Cardiac muscle cell (in vitro differentiated cells and primary cell): ENCODE results near the gene FAM236C. TPM values are rescaled to one million over a fixed set of nuclear protein-coding genes. Genes with fewer than 3 reads are reported as not detected.
"Not testable (repeated sequence)": the region's sequence is repeated elsewhere in the genome, so short reads cannot be mapped to it uniquely, and the experiment has no call there.

Experiments
- DNase-seq, 2 donors: peaks; one replicate each; pipeline versions ENCODE4 v3.0.0 to v3.0.0-alpha.2; 2010 to 2017; ENCODE audit warnings: low read depth in 1 of 2, low spot score in 1 of 2
- H3K27ac ChIP-seq: fragments of 200-600 bp; sonication (generic); 2 replicates; pipeline ENCODE4 v1.5.1; 2016
- H3K27me3 ChIP-seq: fragments of 200-600 bp; sonication (generic); 2 replicates; pipeline ENCODE4 v1.6.0; 2016; ENCODE audit warnings: control low read depth
- H3K36me3 ChIP-seq: fragments of 200-600 bp; sonication (generic); 2 replicates; pipeline ENCODE4 v1.5.1; 2016; ENCODE audit warnings: control low read depth
- H3K4me1 ChIP-seq: fragments of 200-600 bp; sonication (generic); 2 replicates; pipeline ENCODE4 v1.8.1; 2017; ENCODE audit warnings: low read depth, mild to moderate bottlenecking, mixed run types
- H3K4me3 ChIP-seq: fragments of 200-600 bp; sonication (generic); 2 replicates; pipeline ENCODE4 v1.5.1; 2016; ENCODE audit warnings: mild to moderate bottlenecking
- H3K9me3 ChIP-seq: fragments of 200-600 bp; sonication (generic); 2 replicates; pipeline ENCODE4 v1.5.1; 2017; ENCODE audit warnings: low read depth, mild to moderate bottlenecking, control low read depth
- polyA plus RNA-seq: library from polyadenylated mRNA; unstranded; fragments of >200 nt; fragmentation: Nextera tagmentation; extraction: Ambion mirVana; gene quantifications from 2 replicates; pipeline ENCODE4 v1.2.1, GENCODE V29; 2016
- total RNA-seq: library from RNA; depleted of rRNA; stranded (reverse); fragments of >200 nt; gene quantifications from 2 replicates; pipeline ENCODE4 v1.2.3, GENCODE V29; 2016

The FAM236C gene
- not detected in 2 replicates for total RNA-seq
- polyA plus RNA-seq: not detected in 2 replicates

DNA sequence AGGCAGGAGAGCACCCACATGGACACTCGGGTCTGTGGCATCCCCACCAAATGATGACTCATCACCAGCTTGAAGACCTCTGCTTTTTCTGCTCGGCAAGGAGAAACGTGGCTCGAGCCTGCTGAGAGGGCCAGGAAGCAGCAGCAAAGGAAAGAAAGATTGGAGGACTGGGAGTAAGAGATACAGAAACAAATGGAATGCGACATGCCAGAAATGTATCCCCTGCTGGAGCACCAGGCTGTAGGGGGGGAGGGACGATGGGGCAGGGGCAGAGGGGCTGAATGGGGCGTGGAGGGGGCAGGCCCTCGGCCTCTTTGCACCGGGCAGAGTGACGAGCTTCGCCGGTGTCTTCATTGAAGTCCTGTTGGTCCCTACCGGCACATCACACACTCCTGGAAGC, at the start of gene FAM236C:
TSS of gene FAM236C (plus strand) at position 301 of the 400 bp plus-strand sequence. CDS start 100 bp downstream, outside the sequence.
- H3K9me3 ChIP-seq, H3K4me3 ChIP-seq, DNase-seq, H3K36me3 ChIP-seq, H3K27me3 ChIP-seq, H3K4me1 ChIP-seq, H3K27ac ChIP-seq: not testable (repeated sequence)

DNA sequence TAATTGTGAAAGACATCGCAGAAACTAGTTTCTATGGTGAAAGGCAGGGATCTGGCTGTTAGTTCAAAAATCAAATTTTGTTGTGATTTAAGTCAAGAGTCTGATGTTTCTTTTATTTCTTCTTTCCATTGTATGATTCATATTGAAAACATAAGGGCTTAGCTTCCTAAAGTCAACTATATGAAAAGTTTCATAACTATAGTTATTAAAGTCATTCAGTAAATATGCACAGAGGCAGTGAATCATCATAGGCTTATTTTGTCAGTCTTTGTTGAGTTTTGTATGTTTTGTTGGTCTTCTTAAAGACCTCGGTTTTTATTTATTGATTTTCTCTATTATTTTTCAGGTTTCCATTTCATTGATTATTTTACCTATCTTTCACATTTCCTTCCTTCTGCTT, 29.5 kb upstream of the FAM236C start:
- not testable (repeated sequence) for H3K27ac ChIP-seq, H3K4me3 ChIP-seq, H3K36me3 ChIP-seq, H3K4me1 ChIP-seq, H3K27me3 ChIP-seq, H3K9me3 ChIP-seq, DNase-seq

DNA sequence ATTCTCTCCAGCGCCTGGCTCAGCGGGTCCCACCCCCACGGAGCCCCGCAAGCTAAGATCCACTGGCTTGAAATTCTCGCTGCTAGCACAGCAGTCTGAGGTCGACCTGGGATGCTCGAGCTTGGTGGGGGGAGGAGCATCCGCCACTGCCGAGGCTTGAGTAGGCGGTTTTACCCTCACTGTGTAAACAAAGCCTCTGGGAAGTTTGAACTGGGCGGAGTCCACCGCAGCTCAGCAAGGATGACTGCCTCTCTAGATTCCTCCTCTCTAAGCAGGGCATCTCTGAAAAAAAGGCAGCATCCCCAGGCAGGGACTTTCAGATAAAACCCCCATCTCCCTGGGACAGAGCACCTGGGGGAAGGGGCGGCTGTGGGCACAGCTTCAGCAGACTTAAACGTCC, 22.7 kb upstream of the FAM236C start:
- not testable (repeated sequence) for H3K36me3 ChIP-seq, H3K9me3 ChIP-seq, H3K27me3 ChIP-seq

DNA sequence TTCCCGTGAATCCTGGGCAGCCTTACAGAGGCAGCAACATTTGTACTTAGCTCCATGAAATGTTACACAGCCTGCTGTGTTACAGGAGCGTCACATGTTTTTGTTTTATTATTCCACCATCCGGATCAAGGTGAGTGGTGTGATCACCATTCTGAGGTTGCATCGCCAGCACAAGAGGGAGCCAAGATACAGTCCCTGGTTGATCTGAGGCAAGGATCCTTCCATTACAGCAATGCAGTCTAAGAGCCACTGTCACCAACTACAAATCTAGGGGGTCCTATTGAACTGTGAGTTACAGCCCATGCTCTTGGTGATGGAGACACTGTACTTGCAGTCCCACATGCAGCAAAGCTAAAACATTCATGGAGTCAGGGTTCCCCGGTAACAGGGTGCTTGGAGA, 3.7 kb downstream of the FAM236C start:
- H3K27me3 ChIP-seq: not testable (repeated sequence)

More for the DNA sequence above, 22.7 kb upstream of the FAM236C start:
- H3K4me3 ChIP-seq, H3K27ac ChIP-seq, DNase-seq, H3K4me1 ChIP-seq: not testable (repeated sequence)

DNA sequence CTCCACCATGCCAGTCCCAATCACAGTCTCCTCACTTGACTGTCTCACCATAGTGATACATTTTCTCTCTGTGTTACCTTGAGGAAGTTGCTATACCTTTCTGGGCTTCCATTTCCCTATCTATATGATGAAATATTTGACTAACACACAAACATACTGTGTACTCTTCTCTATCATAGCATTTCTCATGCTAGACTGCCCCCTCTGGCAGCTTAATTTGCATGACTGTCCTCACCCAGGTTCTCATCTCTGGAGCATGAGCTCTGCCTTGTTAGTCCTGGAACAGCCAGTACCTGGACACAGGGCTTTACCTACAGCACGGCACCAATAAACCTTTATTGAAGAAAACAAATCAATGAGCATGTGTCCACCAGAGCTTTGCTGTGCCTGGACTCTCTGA, 19.9 kb downstream of the FAM236C start:
- not testable (repeated sequence) for H3K27me3 ChIP-seq, DNase-seq, H3K36me3 ChIP-seq, H3K9me3 ChIP-seq, H3K4me1 ChIP-seq, H3K4me3 ChIP-seq, H3K27ac ChIP-seq

More for the DNA sequence above, 3.7 kb downstream of the FAM236C start:
- not testable (repeated sequence) for H3K36me3 ChIP-seq, H3K4me3 ChIP-seq, H3K27ac ChIP-seq, DNase-seq, H3K9me3 ChIP-seq, H3K4me1 ChIP-seq

DNA sequence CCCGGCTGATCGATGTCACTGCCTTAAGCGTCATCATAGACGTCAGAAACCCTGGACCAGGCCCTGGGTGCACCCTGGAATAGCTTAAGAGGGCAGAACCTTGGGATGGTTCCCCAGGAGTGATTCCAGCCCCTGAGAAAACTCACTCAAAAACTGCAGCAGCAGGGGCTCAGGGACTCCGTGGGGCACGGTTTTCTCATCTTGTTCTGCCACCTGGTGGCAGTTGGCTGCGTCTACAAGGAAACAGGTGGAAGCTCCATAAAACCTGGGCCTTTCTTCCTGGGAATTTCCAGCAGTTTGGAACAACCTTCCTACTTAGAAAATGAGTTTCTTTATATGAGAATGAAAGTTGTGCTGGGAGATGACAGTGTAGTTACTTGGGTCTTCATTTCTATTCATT, 24.0 kb downstream of the FAM236C start:
- not testable (repeated sequence) for H3K9me3 ChIP-seq, H3K4me3 ChIP-seq, H3K27ac ChIP-seq, DNase-seq, H3K36me3 ChIP-seq, H3K27me3 ChIP-seq, H3K4me1 ChIP-seq

DNA sequence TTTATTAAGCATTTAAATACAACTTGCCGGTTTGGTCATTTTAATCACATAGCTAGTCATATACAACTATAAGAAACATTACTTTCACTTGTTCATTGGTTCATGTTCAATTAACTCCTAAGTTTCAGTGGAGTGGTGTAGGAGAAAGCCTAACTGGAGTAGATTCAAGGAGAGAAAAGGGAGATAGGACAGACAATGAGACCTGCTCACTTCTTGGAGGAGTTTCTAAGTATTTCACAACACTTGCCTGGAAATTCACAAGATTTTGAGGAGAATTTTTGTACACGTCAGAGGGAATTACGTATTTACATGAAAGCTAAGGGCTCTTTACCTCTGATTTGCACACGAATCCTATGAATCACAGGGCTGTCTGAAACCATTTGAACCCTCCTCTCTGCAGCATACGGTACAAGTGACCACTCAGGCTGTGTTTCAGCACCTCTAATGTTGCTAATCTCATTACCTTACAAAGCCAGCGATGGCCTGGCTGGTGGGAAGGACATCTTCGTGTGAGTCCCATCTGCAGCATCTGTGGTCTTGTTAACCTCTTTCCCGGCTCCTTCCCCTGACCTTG, 24.6 kb downstream of the FAM236C start:
- not testable (repeated sequence) for H3K27me3 ChIP-seq, H3K36me3 ChIP-seq, DNase-seq, H3K4me3 ChIP-seq, H3K9me3 ChIP-seq, H3K4me1 ChIP-seq, H3K27ac ChIP-seq

DNA sequence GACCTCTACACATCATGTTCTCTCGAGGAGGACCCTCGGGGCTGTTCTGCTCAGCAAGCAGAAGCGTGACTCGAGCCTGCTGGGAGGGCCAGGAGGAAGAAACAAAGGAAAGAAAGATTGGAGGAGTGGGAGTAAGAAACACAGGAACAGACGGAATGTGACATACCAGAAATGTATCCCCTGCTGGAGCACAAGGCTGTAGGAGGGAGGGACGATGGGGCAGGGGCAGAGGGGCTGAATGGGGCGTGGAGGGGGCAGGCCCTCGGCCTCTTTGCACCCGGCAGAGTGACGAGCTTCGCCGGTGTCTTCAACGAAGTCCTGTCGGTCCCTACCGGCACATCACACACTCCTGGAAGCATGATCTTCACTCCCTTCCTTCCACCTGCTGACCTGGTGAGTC, 25.5 kb downstream of the FAM236C start, which contains the start of gene FAM236A:
TSS of gene FAM236A (plus strand) at position 301 of the 400 bp plus-strand sequence. CDS start at position 358, 57 bp downstream.
- not testable (repeated sequence) for H3K36me3 ChIP-seq, H3K27me3 ChIP-seq, H3K4me3 ChIP-seq, H3K27ac ChIP-seq, DNase-seq, H3K9me3 ChIP-seq, H3K4me1 ChIP-seq

DNA sequence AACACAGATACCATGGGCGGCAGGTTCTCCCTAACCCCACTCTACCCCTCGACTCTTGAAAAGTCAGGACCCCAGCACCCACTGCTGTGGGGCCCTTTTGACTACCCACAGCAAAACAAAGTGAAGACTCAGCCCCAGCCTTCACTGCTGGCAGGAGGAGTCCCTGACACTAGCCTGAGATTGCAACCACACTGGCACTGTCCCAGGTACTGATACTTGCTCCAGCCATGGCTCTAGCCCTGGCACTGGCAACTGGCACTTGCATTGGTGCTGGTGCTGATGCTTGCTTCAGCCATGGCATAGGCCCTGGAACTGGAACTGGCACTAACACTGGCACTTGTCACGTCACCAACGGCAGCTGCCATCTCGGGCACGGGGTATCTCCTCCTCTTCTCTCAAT, 29.9 kb downstream of the FAM236C start:
- DNase-seq: not testable (repeated sequence)

DNA sequence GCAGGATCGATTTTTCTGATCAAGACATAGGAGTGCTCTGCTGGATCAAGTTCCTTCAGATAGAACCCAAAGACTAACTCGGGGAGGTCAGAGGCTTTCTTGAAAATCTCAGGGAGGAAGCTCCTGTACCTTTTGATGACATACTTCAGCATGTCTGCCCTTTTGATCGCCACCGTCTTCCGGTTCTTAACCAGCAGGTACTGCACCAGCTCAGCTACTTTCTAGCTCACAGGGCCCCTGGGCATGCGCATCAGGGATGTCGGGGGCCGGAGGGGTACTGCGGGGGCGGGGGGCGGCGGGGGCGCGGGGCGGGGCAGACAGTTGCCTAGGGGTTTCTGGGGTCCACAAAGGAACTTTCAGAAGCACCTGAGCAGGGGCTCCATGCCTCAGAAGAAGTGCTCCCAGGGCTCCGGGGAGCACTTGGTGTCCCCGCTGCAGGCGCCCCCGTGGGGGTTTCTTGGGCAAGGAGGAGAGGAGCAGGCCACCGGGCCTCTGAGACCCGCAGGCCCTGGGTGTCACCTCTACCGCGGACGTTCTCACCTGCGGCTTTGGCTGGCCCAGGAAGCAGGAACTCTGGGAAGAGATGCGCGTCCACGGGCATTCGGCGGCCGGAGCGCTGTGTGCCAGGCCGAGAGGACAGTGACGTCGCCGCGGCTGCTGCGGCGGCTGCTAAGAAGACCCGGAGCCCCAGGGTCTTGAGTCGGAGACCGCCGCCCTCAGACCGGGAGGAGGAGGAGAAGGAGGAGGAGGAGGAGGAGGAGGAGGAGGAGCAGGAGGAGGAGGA, 30.8 kb downstream of the FAM236C start:
- H3K9me3 ChIP-seq, DNase-seq, H3K4me3 ChIP-seq: not testable (repeated sequence)

More for the DNA sequence above, 29.9 kb downstream of the FAM236C start:
- H3K27me3 ChIP-seq, H3K36me3 ChIP-seq, H3K9me3 ChIP-seq, H3K27ac ChIP-seq, H3K4me3 ChIP-seq, H3K4me1 ChIP-seq: not testable (repeated sequence)

DNA sequence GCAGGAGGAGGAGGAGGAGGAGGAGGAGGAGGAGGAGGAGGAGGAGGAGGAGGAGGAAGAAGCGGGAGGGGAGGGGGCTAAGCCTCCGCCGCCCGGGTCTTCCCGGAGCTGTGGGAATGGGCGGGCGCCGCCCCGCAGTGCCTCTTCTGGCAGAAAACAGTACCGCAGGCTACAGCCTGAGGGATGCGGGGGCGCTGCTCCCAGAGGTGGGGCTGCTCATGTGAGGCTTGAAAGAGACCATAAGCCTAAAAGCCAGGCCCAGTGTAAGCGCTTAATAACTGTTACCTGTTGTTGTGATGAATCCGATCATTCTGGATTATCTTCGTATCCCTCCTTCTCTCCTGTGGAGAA, 31.4 kb downstream of the FAM236C start, which contains the start of gene DMRTC1:
TSS of gene DMRTC1 (minus strand) at position 19 of the 351 bp plus-strand sequence. CDS start 68,143 bp downstream, outside the sequence.
- not testable (repeated sequence) for H3K9me3 ChIP-seq, H3K36me3 ChIP-seq, H3K4me1 ChIP-seq, H3K4me3 ChIP-seq, DNase-seq, H3K27me3 ChIP-seq, H3K27ac ChIP-seq

More for the DNA sequence above, 30.8 kb downstream of the FAM236C start:
- H3K27me3 ChIP-seq, H3K4me1 ChIP-seq, H3K27ac ChIP-seq, H3K36me3 ChIP-seq: not testable (repeated sequence)

DNA sequence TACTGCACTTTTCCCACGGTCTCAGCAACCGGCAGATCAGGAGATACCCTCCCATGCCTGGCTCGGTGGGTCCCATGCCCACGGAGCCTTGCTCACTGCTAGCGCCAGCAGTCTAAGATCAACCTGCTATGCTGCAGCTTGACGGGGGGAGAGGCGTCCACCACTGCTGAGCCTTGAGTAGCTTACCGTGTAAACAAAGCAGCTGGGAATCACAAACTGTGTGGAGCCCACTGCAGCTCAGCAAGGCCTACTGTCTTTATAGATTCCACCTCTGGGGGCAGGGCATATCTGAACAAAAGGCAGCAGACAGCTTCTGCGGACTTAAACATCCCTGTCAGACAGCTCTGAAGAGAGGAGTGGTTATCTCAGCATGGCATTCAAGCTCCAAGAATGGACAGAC, 47.6 kb downstream of the FAM236C start:
- H3K27me3 ChIP-seq: not testable (repeated sequence)

More for the DNA sequence above, 47.6 kb downstream of the FAM236C start:
- H3K36me3 ChIP-seq, H3K27ac ChIP-seq, H3K9me3 ChIP-seq, DNase-seq, H3K4me3 ChIP-seq, H3K4me1 ChIP-seq: not testable (repeated sequence)
